GM23338 (cell line): Measurements from ENCODE around the gene SLC22A16. TPM values are rescaled to one million over a fixed set of nuclear protein-coding genes. Genes with fewer than 3 reads are reported as not detected.

Source experiments
- ATAC-seq: fragments of 200-7000 bp; cut with Tn5 transposase; 3 replicates; pipeline ENCODE4 v1.9.1; 2020
- DNase-seq: peaks from one replicate; pipeline ENCODE4 v3.0.0-alpha.2; 2015; ENCODE audit warnings: low spot score
- H2AFZ ChIP-seq: fragments of 200-600 bp; sonication (generic); 2 replicates; pipeline ENCODE4 v1.8.0; 2016; ENCODE audit warnings: antibody characterized with exemption, mild to moderate bottlenecking, moderate library complexity
- H3F3A ChIP-seq: fragments of 200-600 bp; sonication (generic); replicated peaks from 2 replicates; pipeline ENCODE4 v1.8.0; 2017; ENCODE audit warnings: antibody characterized with exemption, mixed run types, low read depth
- H3K27ac ChIP-seq: fragments of 200-600 bp; sonication (generic); 2 replicates; pipeline ENCODE4 v1.6.1; 2016; ENCODE audit warnings: low read depth
- H3K27me3 ChIP-seq: fragments of 200-600 bp; sonication (generic); 2 replicates; pipeline ENCODE4 v1.8.0; 2016; ENCODE audit warnings: mild to moderate bottlenecking, mixed run types, moderate library complexity; ENCODE audit not compliant: insufficient read depth
- H3K36me3 ChIP-seq: fragments of 200-600 bp; sonication (generic); 2 replicates; pipeline ENCODE4 v1.8.0; 2016; ENCODE audit warnings: mild to moderate bottlenecking; ENCODE audit not compliant: insufficient read depth
- H3K4me1 ChIP-seq: fragments of 200-600 bp; sonication (generic); 2 replicates; pipeline ENCODE4 v1.8.0; 2016; ENCODE audit warnings: mild to moderate bottlenecking, moderate library complexity; ENCODE audit not compliant: insufficient read depth
- H3K4me2 ChIP-seq: fragments of 200-600 bp; sonication (generic); 2 replicates; pipeline ENCODE4 v1.7.1; 2017; ENCODE audit warnings: mixed run types
- H3K4me3 ChIP-seq: fragments of 200-600 bp; sonication (generic); 2 replicates; pipeline ENCODE4 v1.6.1; 2016; ENCODE audit warnings: mixed run types
- H3K79me2 ChIP-seq: fragments of 200-600 bp; sonication (generic); replicated peaks from 2 replicates; pipeline ENCODE4 v1.8.0; 2017; ENCODE audit warnings: mild to moderate bottlenecking; ENCODE audit not compliant: insufficient read depth
- H3K9me2 ChIP-seq: fragments of 200-600 bp; sonication (generic); 2 replicates; pipeline ENCODE4 v1.8.0; 2017; ENCODE audit not compliant: insufficient read depth
- H4K20me1 ChIP-seq: fragments of 200-600 bp; sonication (generic); replicated peaks from 2 replicates; pipeline ENCODE4 v1.8.0; 2017; ENCODE audit warnings: mild to moderate bottlenecking; ENCODE audit not compliant: insufficient read depth
- H3K27ac Mint-ChIP-seq: 2 replicates; pipeline ENCODE4 v1.8.0; 2020; ENCODE audit warnings: inconsistent platforms, mild to moderate bottlenecking, moderate library complexity, mixed read lengths
- H3K27me3 Mint-ChIP-seq: 3 replicates; pipeline ENCODE4 v1.8.0; 2022; ENCODE audit warnings: low read depth, mild to moderate bottlenecking, moderate library complexity, mixed read lengths, inconsistent platforms; ENCODE audit not compliant: insufficient read depth, poor library complexity
- H3K36me3 Mint-ChIP-seq: 3 replicates; pipeline ENCODE4 v1.8.0; 2021; ENCODE audit warnings: low read depth, mild to moderate bottlenecking, inconsistent platforms, moderate library complexity, mixed read lengths
- H3K4me1 Mint-ChIP-seq: 3 replicates; pipeline ENCODE4 v1.8.0; 2020; ENCODE audit warnings: mild to moderate bottlenecking, inconsistent platforms, mixed read lengths
- H3K4me3 Mint-ChIP-seq: 3 replicates; pipeline ENCODE4 v1.8.0; 2021; ENCODE audit warnings: moderate library complexity, mild to moderate bottlenecking, inconsistent platforms, mixed read lengths
- H3K9me3 Mint-ChIP-seq: 3 replicates; pipeline ENCODE4 v1.8.0; 2020; ENCODE audit warnings: moderate library complexity, mild to moderate bottlenecking, inconsistent platforms, mixed read lengths
- CREB1 ChIP-seq: fragments of 250-450 bp; sonication (Bioruptor Pico); IDR thresholded peaks from 2 replicates; pipeline ENCODE4 v1.5.0; 2020; ENCODE audit warnings: low read depth, mild to moderate bottlenecking, moderate library complexity
- CTCF ChIP-seq, 2 experiments: fragments of 200-600 bp in 1 of 2; sonication (generic) in 1 of 2; conservative IDR thresholded peaks; 2 replicates each; pipeline versions ENCODE4 v1.5.1 to v1.6.1; 2016 to 2017; ENCODE audit warnings: antibody characterized with exemption in 2 of 2, low read depth in 2 of 2, mild to moderate bottlenecking in 2 of 2, moderate library complexity in 1 of 2
- ETS1 ChIP-seq: IDR thresholded peaks from 2 replicates; pipeline ENCODE4 v1.6.1; 2016; ENCODE audit warnings: antibody characterized with exemption
- EZH2 ChIP-seq: fragments of 200-600 bp; sonication (generic); IDR thresholded peaks from one replicate; pipeline ENCODE4 v1.8.0; 2017; ENCODE audit warnings: antibody characterized with exemption, mild to moderate bottlenecking, low read depth; ENCODE audit not compliant: unreplicated experiment
- EZH2phosphoT487 ChIP-seq: fragments of 200-600 bp; sonication (generic); IDR thresholded peaks from one replicate; pipeline ENCODE4 v1.8.1; 2018; ENCODE audit warnings: antibody characterized with exemption; ENCODE audit not compliant: unreplicated experiment
- JUNB ChIP-seq: IDR thresholded peaks from one replicate; pipeline ENCODE4 v1.6.1; 2016; ENCODE audit warnings: antibody characterized with exemption; ENCODE audit not compliant: unreplicated experiment
- NANOG ChIP-seq: IDR thresholded peaks from 2 replicates; pipeline ENCODE4 v1.6.1; 2016; ENCODE audit warnings: antibody characterized with exemption, borderline replicate concordance
- POLR2AphosphoS5 ChIP-seq: IDR thresholded peaks from 2 replicates; pipeline ENCODE4 v1.6.1; 2016; ENCODE audit warnings: antibody characterized with exemption, low read depth
- REST ChIP-seq: IDR thresholded peaks from one replicate; pipeline ENCODE4 v1.6.1; 2018; ENCODE audit warnings: antibody characterized with exemption; ENCODE audit not compliant: unreplicated experiment
- ZNF114 ChIP-seq: fragments of 250-450 bp; sonication (Bioruptor Pico); IDR thresholded peaks from 2 replicates; pipeline ENCODE4 v1.5.0; 2020; ENCODE audit warnings: mild to moderate bottlenecking, moderate library complexity
- ZNF331 ChIP-seq: fragments of 250-450 bp; sonication (Bioruptor Pico); IDR thresholded peaks from 2 replicates; pipeline ENCODE4 v1.5.0; 2020; ENCODE audit warnings: low read depth, mild to moderate bottlenecking, moderate library complexity
- polyA plus RNA-seq: library from polyadenylated mRNA; unstranded; fragments of >200 nt; fragmentation: Nextera tagmentation; extraction: Ambion mirVana; gene quantifications from 2 replicates; pipeline ENCODE4 v1.2.1, GENCODE V29; 2016
- total RNA-seq: library from RNA; depleted of rRNA; stranded (reverse); fragments of >200 nt; shearing (Covaris generic); gene quantifications from 2 replicates; pipeline ENCODE4 v1.2.3, GENCODE V29; 2014

Gene SLC22A16
- total and polyA plus RNA-seq, 2 experiments from 2014 or later = 0.37 to 0.42 TPM

GRCh38 chr6:110398778-110399177, 77.6 kb downstream of the SLC22A16 start:
- Mint-ChIP-seq H3K4me3 (no peak overlapping the region), H3K4me1 (peaks cover 3% of the 10 kb centered on the region; the same call in 1 of the 3 replicates), H3K9me3 (no peaks in the 10 kb centered on the region), H3K36me3 (peaks cover 3% of the 10 kb centered on the region; the same call in 1 of the 3 replicates), H3K27ac (no peak overlapping the region), H3K27me3 (peaks cover 6% of the 10 kb centered on the region)
- H3K4me3 ChIP-seq = no peak overlapping the region
- no peaks in the 10 kb centered on the region for H3K79me2 ChIP-seq
- H3K4me1 ChIP-seq = no peaks in the 10 kb centered on the region
- H3F3A ChIP-seq = no peaks in the 10 kb centered on the region
- no peaks in the 10 kb centered on the region for H3K9me2 ChIP-seq
- H3K27ac ChIP-seq = no peak overlapping the region
- H3K4me2 ChIP-seq = no peak overlapping the region
- DNase-seq (no peak), ATAC-seq (no peak)
- no peaks in the 10 kb centered on the region for H4K20me1 ChIP-seq
- no peaks in the 10 kb centered on the region for H3K27me3 ChIP-seq
- H2AFZ ChIP-seq = peak overlapping the region; percentile 76
- TF ChIP-seq REST (no peak), ZNF331 (no peak), POLR2AphosphoS5 (no peak), CTCF (conservative IDR thresholded peaks at IDR 0.05; ENCODE audit: low read depth in 2 of 2) (no peak), CREB1 (no peak), ZNF114 (no peak), NANOG (no peak), EZH2 (no peak), JUNB (no peak), EZH2phosphoT487 (no peak), ETS1 (no peak)
- H3K36me3 ChIP-seq = no peaks in the 10 kb centered on the region
